Neuron (in vitro differentiated cells): ENCODE data around the gene NLGN1.

ENCODE experiments used
- H2AFZ ChIP-seq: one replicate; pipeline ENCODE4 v1.6.1; 2013; ENCODE audit warnings: low read depth, mild to moderate bottlenecking, inconsistent platforms, low read length, moderate library complexity
- H3K27me3 ChIP-seq: one replicate; pipeline ENCODE4 v1.6.1; 2013; ENCODE audit warnings: low read length; ENCODE audit not compliant: insufficient read depth
- H3K36me3 ChIP-seq: one replicate; pipeline ENCODE4 v1.6.1; 2013; ENCODE audit warnings: low read length; ENCODE audit not compliant: insufficient read depth
- H3K4me1 ChIP-seq: one replicate; pipeline ENCODE4 v1.6.1; 2013; ENCODE audit warnings: low read length; ENCODE audit not compliant: insufficient read depth
- H3K4me3 ChIP-seq: 2 replicates; pipeline ENCODE4 v1.5.1; 2013; ENCODE audit warnings: mild to moderate bottlenecking, low read length, moderate library complexity
- H3K9me3 ChIP-seq: one replicate; pipeline ENCODE4 v1.6.1; 2013; ENCODE audit warnings: low read length

The NLGN1 gene

GRCh38 chr3:173635826-173636225 is 238.3 kb downstream of the NLGN1 start:
- H3K9me3 ChIP-seq = no peaks in the 10 kb centered on the region
- H3K4me1 ChIP-seq = no peaks in the 10 kb centered on the region
- no peak overlapping the region for H3K4me3 ChIP-seq
- no peaks in the 10 kb centered on the region for H3K36me3 ChIP-seq
- no peak overlapping the region for H2AFZ ChIP-seq
- no peaks in the 10 kb centered on the region for H3K27me3 ChIP-seq

DNA sequence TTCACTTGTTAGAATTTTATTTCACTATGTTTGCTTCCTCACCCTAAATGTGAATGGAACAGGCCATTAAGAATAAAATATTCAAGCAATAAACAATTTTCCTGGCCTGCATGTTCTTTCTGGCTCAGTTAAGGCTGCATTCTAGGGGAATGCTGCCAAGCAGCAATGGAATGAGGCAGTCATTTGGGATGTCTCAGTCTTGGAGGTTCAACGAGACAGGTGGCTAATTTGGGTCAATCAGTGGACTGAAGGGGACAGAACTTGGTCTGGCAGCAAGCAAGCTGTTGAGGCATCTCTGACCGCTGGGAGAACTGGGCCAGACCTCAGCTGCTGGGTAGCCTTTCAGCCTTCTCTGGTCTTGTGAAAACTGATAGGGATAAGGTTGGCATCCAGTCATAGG is 241.6 kb downstream of the NLGN1 start:
- H3K4me1 ChIP-seq = no peaks in the 10 kb centered on the region
- no peaks in the 10 kb centered on the region for H3K9me3 ChIP-seq
- H2AFZ ChIP-seq = no peak overlapping the region
- H3K27me3 ChIP-seq = no peaks in the 10 kb centered on the region
- H3K4me3 ChIP-seq = no peak overlapping the region
- H3K36me3 ChIP-seq = no peaks in the 10 kb centered on the region

GRCh38 chr3:173641696-173642095 is 244.2 kb downstream of the NLGN1 start:
- no peaks in the 10 kb centered on the region for H3K27me3 ChIP-seq
- no peaks in the 10 kb centered on the region for H3K36me3 ChIP-seq
- H2AFZ ChIP-seq = no peak overlapping the region
- no peaks in the 10 kb centered on the region for H3K9me3 ChIP-seq
- no peak overlapping the region for H3K4me3 ChIP-seq
- H3K4me1 ChIP-seq = no peaks in the 10 kb centered on the region

DNA sequence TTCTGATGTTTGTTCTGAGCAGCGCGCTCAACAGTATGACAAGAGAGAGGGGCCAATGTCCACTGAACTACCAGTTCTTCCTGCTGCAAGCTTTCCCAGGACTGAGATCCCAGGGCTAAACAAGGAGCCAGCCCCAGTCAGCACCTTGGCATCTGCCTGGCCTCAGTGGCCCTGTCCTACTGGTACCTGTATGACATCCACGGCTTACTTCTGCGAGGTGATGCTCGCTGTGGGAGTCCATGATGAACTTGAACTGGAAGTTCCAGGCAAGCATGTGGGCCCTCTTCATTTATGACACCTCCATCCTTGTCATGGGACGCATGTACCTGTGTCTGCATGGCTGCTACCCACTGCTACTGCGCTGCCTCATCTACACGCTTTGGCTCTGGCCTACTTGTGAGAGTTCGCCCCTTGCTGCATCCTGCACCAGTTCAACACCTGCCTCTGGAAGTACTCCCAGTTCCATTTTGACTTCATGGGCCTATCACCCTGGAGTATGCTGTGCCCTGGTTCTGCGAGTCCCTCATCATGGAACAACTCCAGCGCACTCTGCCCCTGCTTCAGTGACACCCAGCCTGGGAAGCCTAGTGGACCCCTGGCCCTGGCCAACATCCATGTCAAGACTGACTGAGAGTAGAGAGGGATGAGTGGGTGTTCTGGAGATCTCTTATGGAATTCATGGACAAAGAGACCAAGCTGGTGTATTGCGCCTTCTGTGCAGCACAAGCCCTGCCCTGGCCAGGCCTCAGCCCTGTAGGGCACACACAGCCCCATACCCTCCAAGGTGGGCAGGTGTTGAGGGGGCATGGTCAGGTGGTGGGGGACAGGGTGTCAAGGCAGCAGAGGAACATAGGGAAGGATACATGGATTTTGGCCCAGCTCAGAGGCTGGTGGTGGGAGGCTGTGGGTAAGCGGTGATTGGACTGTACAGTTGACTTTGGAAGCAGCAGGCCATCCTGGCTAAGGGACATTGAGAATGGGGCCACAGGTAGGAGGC is 246.8 kb downstream of the NLGN1 start:
- Histone ChIP-seq H3K4me1 (no peaks in the 10 kb centered on the region), H3K4me3 (no peak overlapping the region), H3K36me3 (no peaks in the 10 kb centered on the region), H2AFZ (no peak overlapping the region), H3K27me3 (no peaks in the 10 kb centered on the region), H3K9me3 (no peaks in the 10 kb centered on the region)

GRCh38 chr3:173650596-173650995 is 253.1 kb downstream of the NLGN1 start:
- Histone ChIP-seq H3K4me3 (no peak overlapping the region), H3K27me3 (no peaks in the 10 kb centered on the region), H3K4me1 (no peaks in the 10 kb centered on the region), H2AFZ (no peak overlapping the region), H3K36me3 (no peaks in the 10 kb centered on the region), H3K9me3 (no peaks in the 10 kb centered on the region)

DNA sequence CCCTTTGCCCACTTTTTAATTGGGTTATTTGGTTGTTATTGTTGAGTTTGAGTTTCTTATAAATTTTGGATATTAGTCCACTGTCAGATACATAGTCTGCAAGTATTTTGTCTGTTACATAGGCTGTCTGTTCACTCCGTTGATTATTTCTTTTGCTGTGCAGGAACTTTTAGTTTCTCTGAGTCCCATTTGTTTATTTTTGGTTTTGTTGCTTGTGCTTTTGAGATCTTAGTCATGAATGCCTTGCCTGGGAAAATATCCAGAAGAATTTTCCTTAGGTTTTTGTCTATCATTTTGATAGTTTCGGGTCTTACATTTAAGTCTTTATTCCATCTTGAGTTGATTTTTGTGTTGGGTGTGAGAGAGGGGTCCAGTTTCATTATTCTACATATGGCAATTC is 254.5 kb downstream of the NLGN1 start:
- Histone ChIP-seq H3K4me1 (no peaks in the 10 kb centered on the region), H3K36me3 (no peaks in the 10 kb centered on the region), H3K9me3 (no peaks in the 10 kb centered on the region), H3K27me3 (no peaks in the 10 kb centered on the region), H3K4me3 (no peak overlapping the region), H2AFZ (no peak overlapping the region)

DNA sequence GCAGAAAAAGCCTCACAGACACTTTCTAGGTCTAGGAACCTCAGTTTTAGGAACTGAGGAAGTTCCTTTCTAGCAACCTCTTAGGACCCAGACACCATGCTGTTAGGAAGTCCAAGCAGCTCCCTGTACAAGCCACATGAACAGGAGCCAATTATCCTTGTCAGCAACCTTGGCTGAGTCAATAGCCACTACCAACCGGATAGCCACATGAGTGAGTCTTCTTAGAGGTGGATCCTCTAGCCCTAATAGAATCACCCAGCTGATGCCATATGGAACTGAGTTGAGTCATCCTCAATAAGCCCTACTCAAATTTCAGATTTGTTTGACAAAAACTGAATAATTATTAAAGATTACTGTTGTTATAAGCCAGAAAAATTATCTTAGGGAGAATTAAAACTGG is 256.2 kb downstream of the NLGN1 start:
- H3K9me3 ChIP-seq = no peaks in the 10 kb centered on the region
- H3K4me1 ChIP-seq = no peaks in the 10 kb centered on the region
- H2AFZ ChIP-seq = no peak overlapping the region
- no peaks in the 10 kb centered on the region for H3K27me3 ChIP-seq
- no peaks in the 10 kb centered on the region for H3K36me3 ChIP-seq
- H3K4me3 ChIP-seq = no peak overlapping the region

DNA sequence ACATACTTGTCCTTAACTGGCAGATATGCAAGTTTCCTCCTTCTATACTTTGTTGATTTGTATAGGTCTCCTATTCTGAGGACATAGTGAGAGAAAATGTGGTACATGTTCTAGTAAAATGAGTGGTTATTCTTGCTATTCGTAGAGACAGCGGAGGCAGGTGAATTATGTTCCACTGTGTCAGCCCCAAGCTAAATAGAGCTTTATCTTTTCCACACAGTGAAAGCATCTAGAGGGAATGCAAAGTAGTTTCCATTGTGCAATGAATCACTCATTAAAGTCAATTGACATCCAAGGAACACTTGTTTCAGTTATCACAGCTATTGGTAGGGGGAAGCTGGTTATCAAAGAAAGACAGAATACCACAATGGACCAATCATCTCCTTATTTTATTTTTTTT is 262.4 kb downstream of the NLGN1 start:
- Histone ChIP-seq H3K36me3 (no peaks in the 10 kb centered on the region), H2AFZ (no peak overlapping the region), H3K27me3 (no peaks in the 10 kb centered on the region), H3K9me3 (no peaks in the 10 kb centered on the region), H3K4me3 (no peak overlapping the region), H3K4me1 (peaks cover 7% of the 10 kb centered on the region)

DNA sequence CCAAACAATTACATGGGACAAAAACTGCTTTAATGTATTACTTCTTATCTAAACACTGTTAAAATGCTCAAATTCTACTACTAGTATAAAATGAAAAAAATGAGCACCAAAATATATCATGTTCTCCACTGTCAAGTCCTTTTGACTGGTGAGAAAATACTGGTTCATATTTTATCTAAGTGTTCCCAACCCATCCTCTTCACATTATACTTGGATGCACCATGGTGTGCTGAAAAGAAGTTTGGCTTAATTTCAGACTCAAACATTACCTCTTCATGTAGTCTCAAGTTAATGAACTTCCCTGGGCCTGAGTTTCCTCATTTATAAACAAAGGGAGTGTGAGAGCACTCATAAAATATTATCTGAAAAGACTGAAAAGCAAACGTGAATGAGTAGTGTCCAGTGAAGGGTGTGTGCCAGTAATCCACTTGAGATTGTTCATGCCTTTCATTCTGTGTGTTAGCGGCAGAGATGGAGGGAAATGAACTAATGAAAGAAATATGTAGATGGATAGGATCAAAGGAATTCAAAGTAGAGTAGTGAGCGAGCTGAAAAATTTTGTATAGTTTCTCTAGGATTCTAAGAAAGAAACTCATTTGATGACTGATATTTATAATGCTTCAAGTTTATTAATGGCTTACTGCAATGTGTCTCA is 263.2 kb downstream of the NLGN1 start:
- Histone ChIP-seq H3K36me3 (no peaks in the 10 kb centered on the region), H3K9me3 (no peaks in the 10 kb centered on the region), H3K27me3 (no peaks in the 10 kb centered on the region), H3K4me1 (peaks cover 7% of the 10 kb centered on the region), H3K4me3 (no peak overlapping the region), H2AFZ (no peak overlapping the region)

DNA sequence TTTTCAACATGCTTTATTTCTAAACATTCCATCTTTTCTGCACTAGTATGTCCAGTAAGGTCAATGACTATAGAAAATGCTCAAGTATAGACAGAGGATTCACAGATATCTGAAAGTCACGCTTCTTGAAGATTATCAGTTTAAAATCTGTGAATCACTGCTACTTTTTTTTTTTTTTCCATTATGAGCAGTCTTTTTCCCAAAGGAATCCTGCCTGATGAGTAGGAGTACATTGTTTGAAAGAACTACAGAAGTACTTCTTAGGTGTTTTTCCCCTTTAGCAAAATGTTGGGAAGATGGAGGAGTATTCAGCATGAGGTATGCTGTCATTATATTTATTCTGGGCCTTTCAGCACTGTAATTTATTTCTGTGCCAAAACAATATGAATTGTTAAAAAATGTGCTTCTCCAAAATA is 266.2 kb downstream of the NLGN1 start:
- H3K27me3 ChIP-seq = no peaks in the 10 kb centered on the region
- no peak overlapping the region for H3K4me3 ChIP-seq
- no peaks in the 10 kb centered on the region for H3K36me3 ChIP-seq
- H3K4me1 ChIP-seq = peaks cover 7% of the 10 kb centered on the region
- H2AFZ ChIP-seq = no peak overlapping the region
- no peaks in the 10 kb centered on the region for H3K9me3 ChIP-seq

DNA sequence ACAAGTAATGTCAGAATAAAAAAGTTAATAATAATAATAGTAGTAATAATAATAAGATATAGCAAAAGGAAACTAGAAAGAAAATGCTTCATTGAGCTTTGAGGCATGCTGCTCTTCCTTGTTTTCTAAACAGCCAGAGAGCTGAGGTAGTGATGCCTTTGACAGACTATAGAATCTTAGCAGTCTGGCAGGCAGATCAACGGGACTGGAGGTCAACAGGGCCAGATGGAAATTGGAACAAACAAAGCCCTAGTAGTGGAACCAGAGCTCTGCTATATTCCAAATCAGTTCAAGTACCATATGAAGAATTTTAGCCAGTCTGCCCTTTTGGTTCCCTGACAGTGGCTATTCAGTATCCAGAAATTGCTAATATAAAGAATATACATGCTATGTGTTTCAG is 278.6 kb downstream of the NLGN1 start:
- no peaks in the 10 kb centered on the region for H3K9me3 ChIP-seq
- no peaks in the 10 kb centered on the region for H3K27me3 ChIP-seq
- no peak overlapping the region for H3K4me3 ChIP-seq
- no peaks in the 10 kb centered on the region for H3K36me3 ChIP-seq
- H3K4me1 ChIP-seq = peaks cover 18% of the 10 kb centered on the region
- H2AFZ ChIP-seq = no peak overlapping the region

DNA sequence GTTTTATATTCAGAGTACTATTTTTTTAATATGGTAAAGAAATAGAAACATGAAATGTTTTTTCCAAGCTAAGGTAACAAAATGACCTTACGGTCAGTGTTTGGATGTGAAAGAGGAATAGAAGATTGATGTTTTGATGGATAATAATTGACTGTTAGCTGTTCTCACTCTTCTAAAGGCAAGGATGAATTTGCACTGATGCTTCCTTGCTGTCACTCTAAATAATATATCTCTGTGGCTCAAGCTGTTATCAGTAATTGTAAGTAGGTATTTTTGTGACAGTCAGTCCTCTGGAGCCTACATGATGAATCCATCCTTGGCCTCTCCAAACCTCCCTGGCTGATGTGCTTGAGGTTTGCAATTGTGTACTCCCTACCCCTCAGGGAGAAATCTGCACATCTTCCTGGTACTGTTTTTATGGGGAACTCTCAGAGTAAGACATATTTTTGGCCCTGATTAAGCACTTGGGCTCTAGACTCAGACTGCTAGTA is 283.7 kb downstream of the NLGN1 start:
- no peak overlapping the region for H2AFZ ChIP-seq
- H3K4me1 ChIP-seq = peaks cover 10% of the 10 kb centered on the region
- H3K27me3 ChIP-seq = no peaks in the 10 kb centered on the region
- H3K9me3 ChIP-seq = no peaks in the 10 kb centered on the region
- no peak overlapping the region for H3K4me3 ChIP-seq
- no peaks in the 10 kb centered on the region for H3K36me3 ChIP-seq

DNA sequence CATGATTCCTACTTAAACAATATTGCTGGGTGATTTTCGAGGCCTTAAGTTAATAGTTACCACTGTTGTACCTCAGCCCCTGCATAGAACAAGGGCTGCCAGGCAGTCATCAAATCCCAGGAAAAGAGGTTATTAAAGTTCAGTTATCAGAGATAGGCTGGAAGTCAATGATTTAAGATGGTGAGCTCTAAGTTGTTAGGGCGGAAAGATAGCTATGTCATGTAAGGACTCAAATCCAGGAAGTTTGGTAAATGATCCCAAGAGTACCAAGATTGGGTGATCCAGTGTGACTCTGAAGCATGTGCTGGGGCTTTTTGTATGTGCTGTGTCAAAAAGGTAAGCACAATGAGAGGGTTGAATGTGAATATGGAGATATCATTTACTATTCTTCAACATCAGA is 287.9 kb downstream of the NLGN1 start:
- Histone ChIP-seq H3K4me3 (no peak overlapping the region), H3K36me3 (no peaks in the 10 kb centered on the region), H3K9me3 (no peaks in the 10 kb centered on the region), H2AFZ (no peak overlapping the region), H3K4me1 (peaks cover 3% of the 10 kb centered on the region), H3K27me3 (no peaks in the 10 kb centered on the region)
